Upper lobe of left lung (tissue), 6 donors: Measurements from ENCODE around the gene PKNOX2. TPM values are rescaled to one million over a fixed set of nuclear protein-coding genes. Genes with fewer than 3 reads are reported as not detected.

Experiments
- ATAC-seq, 2 donors: fragments of 200-7000 bp; cut with Tn5 transposase; one replicate each; pipeline ENCODE4 v1.9.1; 2022; ENCODE audit warnings: mild to moderate bottlenecking in 2 of 2, moderate library complexity in 2 of 2; ENCODE audit not compliant: low FRiP score in 2 of 2
- DNase-seq, 2 donors: peaks; one replicate each; pipeline ENCODE4 v3.0.0-alpha.2; 2019 to 2020
- H3K27ac ChIP-seq, 4 donors: fragments of 200-600 bp; sonication (generic); one replicate each; pipeline ENCODE4 v1.5.1; 2016 to 2019
- H3K27me3 ChIP-seq, 4 donors: fragments of 200-600 bp; sonication (generic); one replicate each; pipeline ENCODE4 v1.5.1; 2017 to 2019
- H3K36me3 ChIP-seq, 4 donors: fragments of 200-600 bp; sonication (generic); one replicate each; pipeline ENCODE4 v1.5.1; 2016 to 2019
- H3K4me1 ChIP-seq, 4 donors: fragments of 200-600 bp; sonication (generic); one replicate each; pipeline ENCODE4 v1.5.1; 2018 to 2019
- H3K4me3 ChIP-seq, 4 donors: fragments of 200-600 bp; sonication (generic); one replicate each; pipeline ENCODE4 v1.5.1; 2017 to 2019; ENCODE audit warnings: mild to moderate bottlenecking in 2 of 4, moderate library complexity in 1 of 4
- H3K9me3 ChIP-seq, 4 donors: fragments of 200-600 bp; sonication (generic); one replicate each; pipeline ENCODE4 v1.5.1; 2018 to 2019
- CTCF ChIP-seq, 6 experiments: fragments of 450-650 bp in 4 of 6; fragments of 200-600 bp in 2 of 6; sonication (generic) in 2 of 6; IDR thresholded peaks; one replicate each; pipeline ENCODE4 v1.5.1; 2016 to 2019; ENCODE audit warnings: antibody characterized with exemption in 6 of 6
- EP300 ChIP-seq, 4 donors: sonication (generic); formaldehyde crosslinking; IDR thresholded peaks; one replicate each; pipeline ENCODE4 v1.5.1; 2017; ENCODE audit warnings: antibody characterized with exemption in 4 of 4, control low read depth in 2 of 4
- POLR2A ChIP-seq, 4 donors: fragments of 450-650 bp; IDR thresholded peaks; one replicate each; pipeline ENCODE4 v1.5.1; 2016 to 2017; ENCODE audit warnings: antibody characterized with exemption in 4 of 4, mild to moderate bottlenecking in 2 of 4
- POLR2AphosphoS5 ChIP-seq, 2 donors: sonication (generic); formaldehyde crosslinking; IDR thresholded peaks; one replicate each; pipeline ENCODE4 v1.5.1; 2017; ENCODE audit warnings: antibody characterized with exemption in 2 of 2
- WGBS, 2 donors: methylation state at CpG; one replicate each; pipeline ENCODE4 v1.1.5; 2017 to 2018; 5-methylcytosine and 5-hydroxymethylcytosine counted together
- total RNA-seq, 6 donors: library from RNA; depleted of rRNA in 4 of 6; stranded (reverse); fragments of >200 nt in 4 of 6; gene quantifications; one replicate each; pipeline versions ENCODE4 v1.1.0 to v1.2.1, GENCODE V29; 2016 to 2021
- donor health status: DM: no; HTN: no; CAD: no; lungs with moderate emphysema.
- donor health status: DM: no; HTN: yes; CAD: no; lungs with severe emphysema.

Gene PKNOX2
- total RNA-seq, 6 donors from 2014 or later, result 2.9 to 15.5 (median 8.4) TPM

GRCh38 chr11:125332821-125333220, 168.3 kb downstream of the PKNOX2 start:
- no peak for TF ChIP-seq CTCF (IDR thresholded peaks at IDR 0.05)
- no peak for TF ChIP-seq POLR2A (IDR thresholded peaks at IDR 0.05)
- no peak for TF ChIP-seq POLR2AphosphoS5 (IDR thresholded peaks at IDR 0.05)
- no peak for TF ChIP-seq EP300 (IDR thresholded peaks at IDR 0.05)
- ATAC-seq (no peak), DNase-seq (no peak)
- no peak overlapping the region for H3K27ac ChIP-seq
- no peaks in the 10 kb centered on the region for H3K9me3 ChIP-seq
- 92% methylated on average over 8 of the region's 8 CpGs for WGBS, 2 donors
- H3K27me3 ChIP-seq, result no peaks in the 10 kb centered on the region
- H3K4me1 ChIP-seq, result no peaks in the 10 kb centered on the region
- H3K36me3 ChIP-seq, result no peaks in the 10 kb centered on the region
- H3K4me3 ChIP-seq, result no peak overlapping the region

GRCh38 chr11:125333354-125334073, 169.0 kb downstream of the PKNOX2 start:
- H3K27me3 ChIP-seq, result no peaks in the 10 kb centered on the region
- no peak for TF ChIP-seq POLR2AphosphoS5 (IDR thresholded peaks at IDR 0.05)
- no peak for TF ChIP-seq POLR2A (IDR thresholded peaks at IDR 0.05)
- no peak for TF ChIP-seq CTCF (IDR thresholded peaks at IDR 0.05)
- no peak for TF ChIP-seq EP300 (IDR thresholded peaks at IDR 0.05)
- no peak overlapping the region for H3K27ac ChIP-seq
- H3K9me3 ChIP-seq, result no peaks in the 10 kb centered on the region
- H3K4me3 ChIP-seq, result no peak overlapping the region
- H3K4me1 ChIP-seq, result no peaks in the 10 kb centered on the region
- ATAC-seq, result no peak
- 77 to 80% methylated on average over 7 of the region's 7 CpGs for WGBS, 2 donors
- DNase-seq, result no peak
- no peaks in the 10 kb centered on the region for H3K36me3 ChIP-seq

DNA sequence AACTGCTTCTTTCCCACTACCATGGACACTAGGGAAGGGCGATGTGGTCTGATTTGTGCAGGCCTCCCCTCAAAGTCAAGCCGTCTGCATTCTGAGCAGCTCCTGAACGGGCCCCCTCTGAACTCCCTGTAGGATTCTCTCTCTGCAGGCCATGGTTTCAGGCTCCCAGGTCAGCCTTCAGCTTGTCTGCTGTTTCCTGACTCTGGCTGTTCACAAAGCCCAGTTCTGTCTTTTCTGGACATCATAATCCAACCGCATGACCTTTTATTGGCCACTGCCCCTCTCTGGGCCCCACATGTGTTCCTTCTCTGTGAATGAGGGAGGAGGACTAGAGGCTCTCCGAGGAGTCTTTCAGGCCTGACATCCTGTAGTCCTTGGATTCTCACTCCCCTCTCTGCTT, 170.6 kb downstream of the PKNOX2 start:
- no peaks in the 10 kb centered on the region for H3K9me3 ChIP-seq
- DNase-seq, result no peak
- no peak overlapping the region for H3K4me3 ChIP-seq
- ATAC-seq, result no peak
- TF ChIP-seq EP300 (IDR thresholded peaks at IDR 0.05), result no peak
- TF ChIP-seq POLR2AphosphoS5 (IDR thresholded peaks at IDR 0.05), result no peak
- TF ChIP-seq CTCF (IDR thresholded peaks at IDR 0.05), result no peak
- no peak for TF ChIP-seq POLR2A (IDR thresholded peaks at IDR 0.05)
- no peaks in the 10 kb centered on the region for H3K36me3 ChIP-seq
- WGBS, 2 donors, result 82 to 87% methylated on average over 5 of the region's 5 CpGs
- no peak overlapping the region for H3K27ac ChIP-seq
- H3K27me3 ChIP-seq, result no peaks in the 10 kb centered on the region
- H3K4me1 ChIP-seq, result no peaks in the 10 kb centered on the region

- no peaks in the 10 kb centered on the region for H3K4me1 ChIP-seq
- no peak for DNase-seq
- peak overlapping the region; percentile 36 to 73 (median 50) for H3K27ac ChIP-seq
- TF ChIP-seq EP300 (IDR thresholded peaks at IDR 0.05), result peak in 3 of 4 donors; percentile 33 to 84 (median 79)
- no peak for TF ChIP-seq POLR2A (IDR thresholded peaks at IDR 0.05)
- peak in 1 of 2 donors; percentile 34 for TF ChIP-seq POLR2AphosphoS5 (IDR thresholded peaks at IDR 0.05)
- no peak for TF ChIP-seq CTCF (IDR thresholded peaks at IDR 0.05)
- no peaks in the 10 kb centered on the region for H3K27me3 ChIP-seq
- H3K4me3 ChIP-seq, result no peak overlapping the region
- H3K9me3 ChIP-seq, result no peaks in the 10 kb centered on the region
- H3K36me3 ChIP-seq, result no peaks in the 10 kb centered on the region
- ATAC-seq, result no peak
- WGBS, 2 donors, result 73% methylated on average over 10 to 11 of the region's 11 CpGs
Measured at GRCh38 chr11:125337836-125338834, 173.6 kb downstream of the PKNOX2 start.
